SK-N-SH treated with all-trans-retinoic acid at 6 μM for 48 hours (cell line): Measurements from ENCODE around the gene CATSPERZ.

Source experiments
- ATAC-seq: fragments of 200-7000 bp; cut with Tn5 transposase; 3 replicates; pipeline ENCODE4 v1.9.1; 2020; ENCODE audit warnings: mild to moderate bottlenecking, moderate library complexity
- BACH2 ChIP-seq: fragments of 250-450 bp; sonication (Bioruptor Pico); IDR thresholded peaks from 2 replicates; pipeline ENCODE4 v1.9.0; 2021; ENCODE audit warnings: mild to moderate bottlenecking, borderline replicate concordance
- CREB5 ChIP-seq: fragments of 250-450 bp; sonication (Bioruptor Pico); IDR thresholded peaks from 2 replicates; pipeline ENCODE4 v1.5.1; 2020; ENCODE audit warnings: low read depth, mild to moderate bottlenecking, moderate library complexity
- CSRNP3 ChIP-seq: fragments of 250-450 bp; sonication (Bioruptor Pico); IDR thresholded peaks from 2 replicates; pipeline ENCODE4 v1.5.1; 2021; ENCODE audit warnings: mild to moderate bottlenecking, moderate library complexity
- ESRRG ChIP-seq: fragments of 250-450 bp; sonication (Bioruptor Pico); IDR thresholded peaks from 2 replicates; pipeline ENCODE4 v1.6.1; 2021; ENCODE audit warnings: mild to moderate bottlenecking
- GLIS3 ChIP-seq: fragments of 250-450 bp; sonication (Bioruptor Pico); IDR thresholded peaks from 2 replicates; pipeline ENCODE4 v1.5.0; 2020; ENCODE audit warnings: mild to moderate bottlenecking, moderate library complexity
- ISL1 ChIP-seq: fragments of 250-450 bp; sonication (Bioruptor Pico); IDR thresholded peaks from 2 replicates; pipeline ENCODE4 v2.1.2; 2022; ENCODE audit warnings: mild to moderate bottlenecking, moderate library complexity
- OSR1 ChIP-seq: fragments of 250-450 bp; sonication (Bioruptor Pico); IDR thresholded peaks from 2 replicates; pipeline ENCODE4 v1.8.0; 2022; ENCODE audit warnings: moderate library complexity, mild to moderate bottlenecking, inconsistent platforms
- PATZ1 ChIP-seq: fragments of 250-450 bp; sonication (Bioruptor Pico); IDR thresholded peaks from 2 replicates; pipeline ENCODE4 v1.8.0; 2020; ENCODE audit warnings: mild to moderate bottlenecking, moderate library complexity, borderline replicate concordance
- POU6F1 ChIP-seq: fragments of 250-450 bp; sonication (Bioruptor Pico); IDR thresholded peaks from 2 replicates; pipeline ENCODE4 v1.8.0; 2021; ENCODE audit warnings: low read depth, mild to moderate bottlenecking, moderate library complexity, borderline replicate concordance
- PPARA ChIP-seq: fragments of 250-450 bp; sonication (Bioruptor Pico); IDR thresholded peaks from 2 replicates; pipeline ENCODE4 v1.5.0; 2020; ENCODE audit warnings: mild to moderate bottlenecking, borderline replicate concordance
- RARB ChIP-seq: fragments of 250-450 bp; sonication (Bioruptor Pico); IDR thresholded peaks from 2 replicates; pipeline ENCODE4 v1.8.0; 2021; ENCODE audit warnings: mild to moderate bottlenecking, moderate library complexity
- SNAI2 ChIP-seq: fragments of 250-450 bp; sonication (Bioruptor Pico); IDR thresholded peaks from 2 replicates; pipeline ENCODE4 v1.5.0; 2020; ENCODE audit warnings: mild to moderate bottlenecking, moderate library complexity
- TCF4 ChIP-seq: fragments of 250-450 bp; sonication (Bioruptor Pico); IDR thresholded peaks from 2 replicates; pipeline ENCODE4 v1.8.0; 2021; ENCODE audit warnings: mild to moderate bottlenecking, moderate library complexity, borderline replicate concordance
- TOX ChIP-seq: fragments of 250-450 bp; sonication (Bioruptor Pico); IDR thresholded peaks from 2 replicates; pipeline ENCODE4 v1.8.0; 2021; ENCODE audit warnings: mild to moderate bottlenecking, moderate library complexity, borderline replicate concordance
- TSHZ2 ChIP-seq: fragments of 250-450 bp; sonication (Bioruptor Pico); IDR thresholded peaks from 2 replicates; pipeline ENCODE4 v1.5.0; 2020; ENCODE audit warnings: mild to moderate bottlenecking, moderate library complexity
- ZC3H10 ChIP-seq: fragments of 250-450 bp; sonication (Bioruptor Pico); IDR thresholded peaks from 2 replicates; pipeline ENCODE4 v1.5.1; 2021; ENCODE audit warnings: mild to moderate bottlenecking, moderate library complexity
- ZFP3 ChIP-seq: fragments of 250-450 bp; sonication (Bioruptor Pico); IDR thresholded peaks from 2 replicates; pipeline ENCODE4 v1.5.0; 2020; ENCODE audit warnings: mild to moderate bottlenecking, moderate library complexity
- ZFP30 ChIP-seq: fragments of 450-650 bp; formaldehyde crosslinking; IDR thresholded peaks from 2 replicates; pipeline ENCODE4 v1.5.0; 2022; ENCODE audit warnings: mild to moderate bottlenecking, moderate library complexity
- ZNF565 ChIP-seq: fragments of 450-650 bp; formaldehyde crosslinking; conservative IDR thresholded peaks from 2 replicates; pipeline ENCODE4 v1.5.0; 2020; ENCODE audit warnings: low read depth, mild to moderate bottlenecking, moderate library complexity
- ZNF70 ChIP-seq: fragments of 450-650 bp; formaldehyde crosslinking; IDR thresholded peaks from 2 replicates; pipeline ENCODE4 v1.5.0; 2020; ENCODE audit warnings: mild to moderate bottlenecking, moderate library complexity
- ZNF8 ChIP-seq: fragments of 450-650 bp; formaldehyde crosslinking; IDR thresholded peaks from 2 replicates; pipeline ENCODE4 v1.5.0; 2020; ENCODE audit warnings: mild to moderate bottlenecking, moderate library complexity

The CATSPERZ gene

DNA sequence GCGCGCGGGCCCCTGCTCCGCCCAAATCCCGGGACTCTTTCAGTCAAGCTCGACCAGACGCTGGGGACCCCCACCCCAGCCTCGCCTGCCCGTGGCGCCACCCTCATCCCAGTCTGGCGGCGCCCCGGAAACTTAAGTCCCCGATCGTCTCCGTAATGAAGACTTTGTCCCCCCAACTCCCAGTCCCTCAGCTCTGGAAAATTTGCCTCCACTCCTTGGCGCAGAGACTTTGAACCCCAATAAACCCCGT lies 48.5 kb upstream of the CATSPERZ start:
- no peak for TF ChIP-seq TCF4 (CRISPR knock-in tag)
- no peak for TF ChIP-seq CREB5 (CRISPR knock-in tag)
- no peak for TF ChIP-seq ZNF70
- TF ChIP-seq RARB (CRISPR knock-in tag), result no peak
- TF ChIP-seq ZNF8 (CRISPR knock-in tag), result no peak
- no peak for TF ChIP-seq TOX
- TF ChIP-seq POU6F1 (CRISPR knock-in tag), result no peak
- TF ChIP-seq ZFP3 (CRISPR knock-in tag), result no peak
- no peak for TF ChIP-seq TSHZ2 (CRISPR knock-in tag)
- TF ChIP-seq GLIS3 (CRISPR knock-in tag), result no peak
- no peak for TF ChIP-seq SNAI2 (CRISPR knock-in tag)
- TF ChIP-seq ZNF565 (CRISPR knock-in tag), result no peak
- TF ChIP-seq ESRRG, result no peak
- no peak for TF ChIP-seq BACH2
- no peak for TF ChIP-seq ISL1 (CRISPR knock-in tag)
- ATAC-seq, result no peak

DNA sequence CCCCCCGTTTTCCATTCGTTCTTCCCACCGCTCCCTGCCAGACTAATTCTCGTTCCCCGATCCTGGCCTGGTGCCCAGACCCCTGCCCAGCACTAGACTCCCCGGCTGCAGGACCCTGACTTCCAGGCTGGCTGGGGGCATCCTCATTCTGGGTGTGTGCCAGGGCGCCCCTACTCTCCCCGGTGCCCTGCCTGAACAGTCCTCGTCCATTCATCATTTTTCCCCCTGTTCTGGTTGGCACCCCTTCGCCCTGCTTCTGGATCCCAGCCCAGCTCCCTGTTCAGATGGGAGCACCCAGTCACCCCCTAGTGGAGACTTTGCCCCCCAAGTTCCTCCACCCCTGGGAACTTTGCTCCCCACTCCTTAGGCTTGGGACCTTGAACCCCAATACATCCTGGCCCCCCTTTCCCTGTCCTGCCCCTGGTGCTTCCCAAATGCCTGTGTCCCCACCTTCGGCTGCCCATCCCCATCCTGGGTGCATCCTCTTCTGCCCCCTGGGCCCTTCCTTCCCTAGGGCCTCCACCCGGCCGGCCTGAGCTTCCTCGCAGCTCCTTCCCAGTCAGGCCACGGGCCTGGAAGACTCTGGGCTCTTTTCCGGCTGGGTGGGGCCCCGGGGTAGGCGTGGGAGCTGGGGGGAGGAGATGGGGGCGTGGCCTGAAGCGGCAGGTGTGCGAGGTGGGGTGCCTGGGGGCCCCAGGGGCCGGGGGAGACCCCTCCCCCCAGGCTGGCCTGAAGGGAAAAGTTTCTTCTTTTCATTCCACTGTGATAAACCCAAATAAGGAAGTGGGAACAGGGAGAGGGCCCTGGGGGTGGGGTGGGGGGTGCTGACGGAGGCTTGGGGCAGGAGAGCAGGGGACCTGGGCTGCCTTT lies 47.9 kb upstream of the CATSPERZ start:
- TF ChIP-seq TSHZ2 (CRISPR knock-in tag) (no peak), ZC3H10 (CRISPR knock-in tag) (no peak), TCF4 (CRISPR knock-in tag) (no peak), ZNF8 (CRISPR knock-in tag) (no peak), ZFP30 (no peak), PPARA (CRISPR knock-in tag) (no peak), ESRRG (no peak)
- peak; percentile 53 for ATAC-seq

- TF ChIP-seq PATZ1 (no peak), BACH2 (no peak), OSR1 (CRISPR knock-in tag) (no peak), CSRNP3 (no peak), TCF4 (CRISPR knock-in tag) (no peak), RARB (CRISPR knock-in tag) (no peak), GLIS3 (CRISPR knock-in tag) (no peak), ZFP30 (no peak), ZNF70 (no peak), SNAI2 (CRISPR knock-in tag) (no peak), PPARA (CRISPR knock-in tag) (no peak)
- ATAC-seq, result no peak
Measured at GRCh38 chr11:64253043-64253442, 47.1 kb upstream of the CATSPERZ start.
